Stimulated activated CD4-positive, alpha-beta T cell treated with anti-CD3 and anti-CD28 coated beads, Interleukin-4, amount 100 ng/mL, for 24 hours (primary cell): ENCODE measurements around the gene KRTAP4-2.
"Not testable (repeated sequence)": the region's sequence is repeated elsewhere in the genome, so short reads cannot be mapped to it uniquely, and the experiment has no call there.

Experiments used
- DNase-seq: peaks from one replicate; pipeline ENCODE4 v3.0.0-alpha.2; 2020

Gene KRTAP4-2

GRCh38 chr17:41160190-41160589, 17.8 kb downstream of the KRTAP4-2 start:
- not testable (repeated sequence) for DNase-seq

- DNase-seq, result no peak
These were observed 24.2 kb downstream of the KRTAP4-2 start for GRCh38 chr17:41153856-41154255.

GRCh38 chr17:41151525-41151924, 26.5 kb downstream of the KRTAP4-2 start:
- DNase-seq, result no peak

- no peak for DNase-seq
These were observed 28.0 kb downstream of the KRTAP4-2 start for GRCh38 chr17:41150026-41150425.

- no peak for DNase-seq
These were observed 28.4 kb downstream of the KRTAP4-2 start, which contains the start of gene KRTAP4-5 for GRCh38 chr17:41149652-41149985. KRTAP4-5 (minus strand) TSS chr17:41149825; CDS start chr17:41149767, 58 bp downstream.

GRCh38 chr17:41148971-41149651, 28.9 kb downstream of the KRTAP4-2 start:
- DNase-seq, result not testable (repeated sequence)

GRCh38 chr17:41147531-41148204, 30.4 kb downstream of the KRTAP4-2 start:
- no peak for DNase-seq

GRCh38 chr17:41145261-41145660, 32.8 kb downstream of the KRTAP4-2 start:
- DNase-seq, result no peak

GRCh38 chr17:41144846-41145245, 33.2 kb downstream of the KRTAP4-2 start:
- no peak for DNase-seq

GRCh38 chr17:41141361-41141760, 36.7 kb downstream of the KRTAP4-2 start:
- no peak for DNase-seq

- DNase-seq, result no peak
These were observed 37.5 kb downstream of the KRTAP4-2 start, which contains the start of gene KRTAP4-6 for GRCh38 chr17:41140360-41141131. KRTAP4-6 (minus strand) TSS chr17:41140544; CDS start chr17:41140487, 57 bp downstream.

GRCh38 chr17:41139865-41140264, 38.2 kb downstream of the KRTAP4-2 start:
- DNase-seq, result not testable (repeated sequence)

- no peak for DNase-seq
These were observed 43.9 kb downstream of the KRTAP4-2 start for GRCh38 chr17:41133880-41134735.

- DNase-seq, result no peak
These were observed 46.0 kb downstream of the KRTAP4-2 start for GRCh38 chr17:41131979-41132378.
